Neural cell (in vitro differentiated cells): Measurements from ENCODE around the gene CD3E. TPM values are rescaled to one million over a fixed set of nuclear protein-coding genes. Genes with fewer than 3 reads are reported as not detected.

Experiments used
- H2AFZ ChIP-seq: fragments of 200-600, 300-800 bp; sonication (generic), shearing (Covaris generic); 2 replicates; pipeline ENCODE4 v1.6.0; 2014; ENCODE audit warnings: low read depth, mild to moderate bottlenecking, antibody characterized with exemption, low read length, moderate library complexity
- H3F3A ChIP-seq: fragments of 200-600 bp; shearing (Covaris generic); 2 replicates; pipeline ENCODE4 v1.6.1; 2016; ENCODE audit warnings: mild to moderate bottlenecking, moderate library complexity, mixed read lengths, antibody characterized with exemption, low read length; ENCODE audit not compliant: insufficient read depth, poor library complexity, severe bottlenecking
- H3K27ac ChIP-seq: fragments of 200-600, 300-800 bp; sonication (generic), shearing (Covaris generic); 2 replicates; pipeline ENCODE4 v1.5.1; 2014; ENCODE audit warnings: mild to moderate bottlenecking, low read length, moderate library complexity
- H3K27me3 ChIP-seq: fragments of 300-800, 200-600 bp; sonication (generic), shearing (Covaris generic); 2 replicates; pipeline ENCODE4 v1.6.0; 2014; ENCODE audit warnings: mild to moderate bottlenecking, low read depth, low read length, moderate library complexity; ENCODE audit not compliant: insufficient read depth
- H3K36me3 ChIP-seq: fragments of 300-800, 200-600 bp; sonication (generic), shearing (Covaris generic); 2 replicates; pipeline ENCODE4 v1.5.1; 2014; ENCODE audit warnings: mild to moderate bottlenecking, antibody characterized with exemption, low read length, moderate library complexity; ENCODE audit not compliant: insufficient read depth
- H3K4me2 ChIP-seq: fragments of 300-800, 200-600 bp; sonication (generic), shearing (Covaris generic); 2 replicates; pipeline ENCODE4 v1.6.0; 2014; ENCODE audit warnings: mild to moderate bottlenecking, low read length
- H3K4me3 ChIP-seq: fragments of 300-800, 200-600 bp; sonication (generic), shearing (Covaris generic); 2 replicates; pipeline ENCODE4 v1.5.1; 2014; ENCODE audit warnings: mild to moderate bottlenecking, low read length, moderate library complexity
- H3K79me2 ChIP-seq: fragments of 200-600 bp; shearing (Covaris generic); replicated peaks from 2 replicates; pipeline ENCODE4 v1.6.0; 2014; ENCODE audit warnings: mild to moderate bottlenecking, low read length, moderate library complexity; ENCODE audit not compliant: insufficient read depth
- H3K9ac ChIP-seq: fragments of 300-800, 200-600 bp; sonication (generic), shearing (Covaris generic); 2 replicates; pipeline ENCODE4 v1.6.1; 2016; ENCODE audit warnings: mild to moderate bottlenecking, low read length, mixed read lengths
- H3K9me2 ChIP-seq: fragments of 200-600 bp; shearing (Covaris generic); 2 replicates; pipeline ENCODE4 v1.6.1; 2016; ENCODE audit warnings: mild to moderate bottlenecking, low read length, mixed read lengths; ENCODE audit not compliant: insufficient read depth
- H3K9me3 ChIP-seq: fragments of 200-600, 300-800 bp; sonication (generic), shearing (Covaris generic); 2 replicates; pipeline ENCODE4 v1.6.1; 2016; ENCODE audit warnings: mild to moderate bottlenecking, mixed run types, low read length, moderate library complexity, mixed read lengths
- H4K20me1 ChIP-seq: fragments of 200-600 bp; shearing (Covaris generic); 2 replicates; pipeline ENCODE4 v1.6.1; 2016; ENCODE audit warnings: mild to moderate bottlenecking, mixed run types; ENCODE audit not compliant: insufficient read depth
- CTCF ChIP-seq: fragments of 450-650 bp; IDR thresholded peaks from 2 replicates; pipeline ENCODE4 v1.5.1; 2014; ENCODE audit warnings: antibody characterized with exemption, mild to moderate bottlenecking, moderate library complexity; ENCODE audit not compliant: poor library complexity, severe bottlenecking
- EP300 ChIP-seq: fragments of 450-650 bp; conservative IDR thresholded peaks from 2 replicates; pipeline ENCODE4 v1.6.1; 2014; ENCODE audit warnings: antibody characterized with exemption, mild to moderate bottlenecking, moderate library complexity; ENCODE audit not compliant: poor library complexity, severe bottlenecking
- EZH2 ChIP-seq: fragments of 200-600, 300-800 bp; shearing (Covaris generic), sonication (generic); IDR thresholded peaks from 2 replicates; pipeline ENCODE4 v1.6.1; 2014; ENCODE audit warnings: antibody characterized with exemption, low read length, borderline replicate concordance, mild to moderate bottlenecking; ENCODE audit not compliant: insufficient read depth, poor library complexity, severe bottlenecking
- MXI1 ChIP-seq: fragments of 450-650 bp; conservative IDR thresholded peaks from 2 replicates; pipeline ENCODE4 v1.6.1; 2014; ENCODE audit warnings: antibody characterized with exemption, mild to moderate bottlenecking; ENCODE audit not compliant: poor library complexity, severe bottlenecking
- POLR2AphosphoS5 ChIP-seq: IDR thresholded peaks from 2 replicates; pipeline ENCODE4 v1.6.1; 2012
- RAD21 ChIP-seq: fragments of 450-650 bp; conservative IDR thresholded peaks from 2 replicates; pipeline ENCODE4 v1.6.1; 2014; ENCODE audit warnings: antibody characterized with exemption, mild to moderate bottlenecking, moderate library complexity
- SMC3 ChIP-seq: fragments of 450-650 bp; conservative IDR thresholded peaks from 2 replicates; pipeline ENCODE4 v1.6.1; 2014; ENCODE audit warnings: antibody characterized with exemption, mild to moderate bottlenecking, moderate library complexity; ENCODE audit not compliant: poor library complexity
- TAF1 ChIP-seq: IDR thresholded peaks from 2 replicates; pipeline ENCODE4 v1.6.1; 2012; ENCODE audit warnings: low read depth
- polyA plus RNA-seq: library from polyadenylated mRNA; depleted of rRNA; stranded (reverse); fragments of >200 nt; gene quantifications from 2 replicates; pipeline ENCODE4 v1.2.3, GENCODE V29; 2014
- TF ChIP-seq, protein P1 (sequence below): IDR thresholded peaks from 2 replicates; pipeline ENCODE4 v1.6.1; 2012; ENCODE audit warnings: borderline replicate concordance

CD3E gene
- polyA plus RNA-seq, 1 donor from 2014 or later: not detected

- Histone ChIP-seq H3K79me2 (no peaks in the 10 kb centered on the region), H3K4me2 (no peak overlapping the region), H3K27ac (no peak overlapping the region), H3K4me3 (no peak overlapping the region), H3F3A (no peaks in the 10 kb centered on the region), H4K20me1 (no peaks in the 10 kb centered on the region), H2AFZ (no peak overlapping the region), H3K9ac (no peak overlapping the region), H3K9me3 (no peaks in the 10 kb centered on the region), H3K36me3 (no peaks in the 10 kb centered on the region), H3K27me3 (no peaks in the 10 kb centered on the region), H3K9me2 (no peaks in the 10 kb centered on the region)
- TF ChIP-seq CTCF (no peak), RAD21 (no peak), EP300 (no peak), EZH2 (no peak), POLR2AphosphoS5 (no peak), TAF1 (no peak), MXI1 (no peak), SMC3 (no peak)
- TF ChIP-seq, protein P1, sequence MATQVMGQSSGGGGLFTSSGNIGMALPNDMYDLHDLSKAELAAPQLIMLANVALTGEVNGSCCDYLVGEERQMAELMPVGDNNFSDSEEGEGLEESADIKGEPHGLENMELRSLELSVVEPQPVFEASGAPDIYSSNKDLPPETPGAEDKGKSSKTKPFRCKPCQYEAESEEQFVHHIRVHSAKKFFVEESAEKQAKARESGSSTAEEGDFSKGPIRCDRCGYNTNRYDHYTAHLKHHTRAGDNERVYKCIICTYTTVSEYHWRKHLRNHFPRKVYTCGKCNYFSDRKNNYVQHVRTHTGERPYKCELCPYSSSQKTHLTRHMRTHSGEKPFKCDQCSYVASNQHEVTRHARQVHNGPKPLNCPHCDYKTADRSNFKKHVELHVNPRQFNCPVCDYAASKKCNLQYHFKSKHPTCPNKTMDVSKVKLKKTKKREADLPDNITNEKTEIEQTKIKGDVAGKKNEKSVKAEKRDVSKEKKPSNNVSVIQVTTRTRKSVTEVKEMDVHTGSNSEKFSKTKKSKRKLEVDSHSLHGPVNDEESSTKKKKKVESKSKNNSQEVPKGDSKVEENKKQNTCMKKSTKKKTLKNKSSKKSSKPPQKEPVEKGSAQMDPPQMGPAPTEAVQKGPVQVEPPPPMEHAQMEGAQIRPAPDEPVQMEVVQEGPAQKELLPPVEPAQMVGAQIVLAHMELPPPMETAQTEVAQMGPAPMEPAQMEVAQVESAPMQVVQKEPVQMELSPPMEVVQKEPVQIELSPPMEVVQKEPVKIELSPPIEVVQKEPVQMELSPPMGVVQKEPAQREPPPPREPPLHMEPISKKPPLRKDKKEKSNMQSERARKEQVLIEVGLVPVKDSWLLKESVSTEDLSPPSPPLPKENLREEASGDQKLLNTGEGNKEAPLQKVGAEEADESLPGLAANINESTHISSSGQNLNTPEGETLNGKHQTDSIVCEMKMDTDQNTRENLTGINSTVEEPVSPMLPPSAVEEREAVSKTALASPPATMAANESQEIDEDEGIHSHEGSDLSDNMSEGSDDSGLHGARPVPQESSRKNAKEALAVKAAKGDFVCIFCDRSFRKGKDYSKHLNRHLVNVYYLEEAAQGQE: no peak
Observed at GRCh38 chr11:118289401-118289800, 15.1 kb upstream of the CD3E start.

GRCh38 chr11:118290923-118291322 is 13.6 kb upstream of the CD3E start:
- Histone ChIP-seq H3K4me3 (no peak overlapping the region), H3K4me2 (no peak overlapping the region), H3K9me2 (no peaks in the 10 kb centered on the region), H3K36me3 (no peaks in the 10 kb centered on the region), H4K20me1 (no peaks in the 10 kb centered on the region), H3K27ac (no peak overlapping the region), H3K27me3 (no peaks in the 10 kb centered on the region), H3K9ac (no peak overlapping the region), H3F3A (no peaks in the 10 kb centered on the region), H3K9me3 (no peaks in the 10 kb centered on the region), H3K79me2 (no peaks in the 10 kb centered on the region), H2AFZ (no peak overlapping the region)
- TF ChIP-seq SMC3: no peak
- no peak for TF ChIP-seq CTCF
- TF ChIP-seq POLR2AphosphoS5: no peak
- TF ChIP-seq MXI1: no peak
- TF ChIP-seq, protein P1: no peak
- no peak for TF ChIP-seq RAD21
- TF ChIP-seq EZH2: no peak
- TF ChIP-seq EP300: no peak
- no peak for TF ChIP-seq TAF1
